ENCODE results near the gene GRK2.

GRK2 gene

DNA sequence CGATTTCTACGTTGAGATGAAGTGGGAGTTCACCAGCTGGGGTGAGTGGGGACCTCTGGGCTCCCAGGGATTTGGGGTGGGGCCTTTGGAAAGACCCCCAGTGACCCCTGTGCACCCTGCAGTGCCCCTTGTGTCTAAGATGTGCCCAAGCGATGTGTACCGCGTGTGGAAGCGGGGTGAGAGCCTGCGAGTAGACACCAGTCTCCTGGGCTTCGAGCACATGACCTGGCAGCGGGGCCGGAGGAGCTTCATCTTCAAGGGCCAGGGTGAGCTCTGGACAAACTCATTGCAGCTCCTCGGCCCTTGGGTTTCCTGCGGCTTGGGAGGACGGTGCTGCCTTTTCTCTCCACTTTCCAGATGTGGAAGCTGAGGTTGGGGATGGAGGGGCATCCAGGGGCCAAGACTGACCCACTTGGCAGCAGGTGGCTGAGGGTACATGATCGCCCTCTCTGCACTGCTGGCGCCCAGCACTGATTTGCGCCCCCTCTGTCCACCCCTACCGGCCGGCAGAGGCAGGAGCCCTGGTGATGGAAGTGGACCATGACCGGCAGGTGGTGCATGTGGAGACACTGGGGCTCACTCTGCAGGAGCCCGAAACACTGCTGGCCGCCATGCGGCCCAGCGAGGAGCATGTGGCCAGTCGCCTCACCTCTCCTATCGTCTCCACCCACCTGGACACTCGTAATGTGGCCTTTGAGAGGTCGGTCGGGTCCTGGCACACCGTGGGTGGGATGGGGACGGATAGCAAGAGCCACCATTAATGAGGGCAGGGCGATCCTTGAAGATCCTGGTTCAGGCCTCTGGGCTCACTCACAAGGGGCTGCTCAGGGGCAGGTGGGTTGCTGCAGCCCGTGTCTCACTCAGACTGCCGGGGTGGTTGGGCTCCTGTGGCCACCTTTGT lies 25.5 kb downstream of the GRK2 start:
- 0 out of 2 replicates have a peak overlapping the region, but pooled peaks have one; percentile 78 for H3K27ac ChIP-seq (ENCODE audit: low read depth, low read length)
- H3K27me3 ChIP-seq (ENCODE audit: insufficient read depth, low read length) = no peaks in the 10 kb centered on the region
- H3K4me1 ChIP-seq (ENCODE audit: control insufficient read depth, insufficient read depth, low read length, unreplicated experiment) = peaks cover 36% of the 10 kb centered on the region
- no peak overlapping the region for H2AFZ ChIP-seq (ENCODE audit: low read length, unreplicated experiment)
- H3K79me2 ChIP-seq (ENCODE audit: control insufficient read depth, insufficient read depth, low read length, unreplicated experiment) = peaks cover 32% of the 10 kb centered on the region
- H3K4me3 ChIP-seq (ENCODE audit: low read depth, low read length) = no peak overlapping the region
- peaks cover 40% of the 10 kb centered on the region for H3K36me3 ChIP-seq (ENCODE audit: insufficient read depth, low read length)

DNA sequence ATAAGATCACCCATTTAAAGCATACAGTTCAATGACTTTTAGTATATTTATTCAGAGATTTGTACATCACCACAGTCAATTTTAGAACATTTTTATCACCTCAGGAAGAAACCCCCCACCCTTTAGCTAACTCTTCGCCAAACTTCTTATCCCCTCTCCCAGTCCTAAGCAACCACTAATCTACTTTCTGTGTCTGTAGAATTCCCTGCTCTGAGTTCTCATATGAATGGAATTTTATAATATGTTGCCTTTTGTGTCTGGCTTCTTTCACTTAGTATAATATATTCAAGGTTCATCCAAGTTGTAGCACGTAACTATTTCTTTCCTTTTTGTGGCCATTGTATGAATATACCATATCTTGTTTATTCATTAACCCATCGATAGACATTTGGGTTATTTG lies 26.4 kb downstream of the GRK2 start:
- no peaks in the 10 kb centered on the region for H3K27me3 ChIP-seq (ENCODE audit: insufficient read depth, low read length)
- H3K4me3 ChIP-seq (ENCODE audit: low read depth, low read length) = peak overlapping the region; percentile 5; the same call in 1 of the 2 replicates
- no peak overlapping the region for H2AFZ ChIP-seq (ENCODE audit: low read length, unreplicated experiment)
- peaks cover 44% of the 10 kb centered on the region for H3K36me3 ChIP-seq (ENCODE audit: insufficient read depth, low read length)
- H3K4me1 ChIP-seq (ENCODE audit: control insufficient read depth, insufficient read depth, low read length, unreplicated experiment) = peaks cover 29% of the 10 kb centered on the region
- peaks cover 32% of the 10 kb centered on the region for H3K79me2 ChIP-seq (ENCODE audit: control insufficient read depth, insufficient read depth, low read length, unreplicated experiment)
- peak overlapping the region; percentile 78 for H3K27ac ChIP-seq (ENCODE audit: low read depth, low read length)

DNA sequence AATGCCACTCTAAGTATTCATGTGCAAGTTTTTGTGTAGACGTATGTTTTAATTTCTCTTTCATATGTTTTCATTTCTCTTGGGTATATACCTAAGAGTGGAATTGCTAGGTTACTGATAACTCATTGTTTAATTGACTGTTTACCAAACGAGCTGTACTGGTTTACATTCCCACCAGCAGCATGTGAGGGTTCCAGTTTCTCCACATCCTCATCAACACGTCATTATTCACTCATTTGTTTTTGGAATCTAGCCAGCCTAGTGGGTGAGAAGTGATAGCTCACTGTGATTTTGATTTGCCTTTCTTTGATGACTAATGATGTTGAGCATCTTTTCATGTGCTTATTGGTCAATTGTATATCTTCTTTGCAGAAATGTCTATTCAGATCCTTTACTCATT lies 26.8 kb downstream of the GRK2 start:
- H3K79me2 ChIP-seq (ENCODE audit: control insufficient read depth, insufficient read depth, low read length, unreplicated experiment) = peaks cover 32% of the 10 kb centered on the region
- H3K27me3 ChIP-seq (ENCODE audit: insufficient read depth, low read length) = no peaks in the 10 kb centered on the region
- peaks cover 44% of the 10 kb centered on the region for H3K36me3 ChIP-seq (ENCODE audit: insufficient read depth, low read length)
- peak overlapping the region; percentile 78 for H3K27ac ChIP-seq (ENCODE audit: low read depth, low read length)
- peaks cover 25% of the 10 kb centered on the region for H3K4me1 ChIP-seq (ENCODE audit: control insufficient read depth, insufficient read depth, low read length, unreplicated experiment)
- H2AFZ ChIP-seq (ENCODE audit: low read length, unreplicated experiment) = no peak overlapping the region
- peak overlapping the region; percentile 5; the same call in 1 of the 2 replicates for H3K4me3 ChIP-seq (ENCODE audit: low read depth, low read length)

DNA sequence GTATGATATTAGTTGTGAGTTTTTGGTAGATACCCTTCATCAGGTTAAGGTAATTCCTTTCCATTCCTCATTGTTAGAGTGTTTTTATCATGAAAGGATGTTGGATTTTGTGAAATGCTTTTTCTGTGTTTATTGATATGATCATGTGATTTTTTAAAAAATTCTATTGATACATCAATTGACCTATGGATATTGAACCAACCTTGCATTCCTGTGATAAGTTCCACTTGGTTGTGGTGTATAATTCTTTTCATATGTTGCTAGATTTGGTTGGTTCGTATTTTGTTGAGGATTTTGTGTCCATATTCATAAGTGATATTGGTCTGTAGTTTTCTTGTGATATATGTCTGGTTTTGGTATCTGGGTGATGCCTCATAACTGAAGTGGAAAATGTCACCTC lies 29.6 kb downstream of the GRK2 start:
- H3K4me3 ChIP-seq (ENCODE audit: low read depth, low read length) = no peak overlapping the region
- H2AFZ ChIP-seq (ENCODE audit: low read length, unreplicated experiment) = no peak overlapping the region
- H3K36me3 ChIP-seq (ENCODE audit: insufficient read depth, low read length) = peaks cover 54% of the 10 kb centered on the region
- peaks cover 18% of the 10 kb centered on the region for H3K79me2 ChIP-seq (ENCODE audit: control insufficient read depth, insufficient read depth, low read length, unreplicated experiment)
- H3K4me1 ChIP-seq (ENCODE audit: control insufficient read depth, insufficient read depth, low read length, unreplicated experiment) = peaks cover 13% of the 10 kb centered on the region
- no peak overlapping the region for H3K27ac ChIP-seq (ENCODE audit: low read depth, low read length)
- H3K27me3 ChIP-seq (ENCODE audit: insufficient read depth, low read length) = no peaks in the 10 kb centered on the region

DNA sequence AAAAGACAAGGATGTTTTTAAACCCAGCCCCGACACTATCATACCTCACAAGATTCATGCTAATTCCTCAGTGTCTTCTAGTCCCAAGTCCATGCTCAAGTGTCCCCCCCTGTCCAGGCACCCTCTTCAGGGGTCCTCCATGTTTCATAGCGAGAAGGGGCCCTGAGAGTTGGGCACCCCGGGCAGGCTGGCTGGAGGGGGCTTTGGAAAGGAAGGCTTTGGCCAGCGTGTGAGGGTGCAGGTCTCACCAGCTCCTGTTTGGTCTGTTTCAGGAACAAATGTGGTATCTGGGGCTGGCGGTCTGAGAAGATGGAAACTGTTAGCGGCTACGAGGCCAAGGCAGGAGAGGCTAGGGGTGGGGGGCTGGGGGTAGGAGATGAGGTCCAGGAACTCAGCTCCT lies 32.5 kb downstream of the GRK2 start:
- Histone ChIP-seq H3K4me1 (ENCODE audit: control insufficient read depth, insufficient read depth, low read length, unreplicated experiment) (peaks cover 6% of the 10 kb centered on the region), H3K27me3 (ENCODE audit: insufficient read depth, low read length) (no peaks in the 10 kb centered on the region), H3K36me3 (ENCODE audit: insufficient read depth, low read length) (peaks cover 43% of the 10 kb centered on the region), H3K79me2 (ENCODE audit: control insufficient read depth, insufficient read depth, low read length, unreplicated experiment) (peaks cover 6% of the 10 kb centered on the region), H3K4me3 (ENCODE audit: low read depth, low read length) (no peak overlapping the region), H3K27ac (ENCODE audit: low read depth, low read length) (no peak overlapping the region), H2AFZ (ENCODE audit: low read length, unreplicated experiment) (no peak overlapping the region)

DNA sequence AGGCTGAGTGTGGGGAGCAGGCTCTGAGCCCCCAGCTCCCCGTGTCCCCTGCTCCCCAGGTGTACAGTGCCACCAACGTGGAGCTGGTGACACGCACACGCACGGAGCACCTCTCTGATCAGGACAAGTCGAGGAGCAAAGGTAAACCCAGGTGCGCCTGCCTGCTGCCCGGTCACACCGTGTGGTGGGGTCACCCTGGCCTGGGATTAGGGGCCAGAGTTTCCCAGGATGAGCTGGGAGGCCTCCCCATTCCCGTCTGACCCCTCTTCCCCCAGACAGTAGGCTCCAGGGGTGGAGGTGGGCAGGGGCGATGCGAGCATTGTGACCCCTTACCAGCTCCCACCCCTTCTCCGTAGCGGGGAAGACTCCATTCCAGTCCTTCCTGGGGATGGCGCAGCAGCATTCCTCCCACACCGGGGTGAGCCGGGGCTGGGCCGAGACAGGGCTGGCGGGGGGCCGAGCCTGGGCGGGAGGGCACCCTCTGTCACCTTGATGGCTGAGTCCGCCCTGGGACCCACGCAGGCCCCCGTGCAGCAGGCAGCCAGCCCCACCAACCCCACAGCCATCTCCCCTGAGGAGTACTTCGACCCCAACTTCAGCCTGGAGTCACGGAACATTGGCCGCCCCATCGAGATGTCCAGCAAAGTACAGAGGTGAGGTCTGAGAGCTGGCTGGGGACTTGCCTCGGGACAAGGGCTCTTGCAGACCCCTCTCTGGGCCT lies 33.4 kb downstream of the GRK2 start:
- Histone ChIP-seq H3K27me3 (ENCODE audit: insufficient read depth, low read length) (no peaks in the 10 kb centered on the region), H3K36me3 (ENCODE audit: insufficient read depth, low read length) (peaks cover 35% of the 10 kb centered on the region), H3K4me3 (ENCODE audit: low read depth, low read length) (no peak overlapping the region), H3K4me1 (ENCODE audit: control insufficient read depth, insufficient read depth, low read length, unreplicated experiment) (peaks cover 4% of the 10 kb centered on the region), H3K79me2 (ENCODE audit: control insufficient read depth, insufficient read depth, low read length, unreplicated experiment) (peaks cover 3% of the 10 kb centered on the region), H2AFZ (ENCODE audit: low read length, unreplicated experiment) (no peak overlapping the region), H3K27ac (ENCODE audit: low read depth, low read length) (no peak overlapping the region)

DNA sequence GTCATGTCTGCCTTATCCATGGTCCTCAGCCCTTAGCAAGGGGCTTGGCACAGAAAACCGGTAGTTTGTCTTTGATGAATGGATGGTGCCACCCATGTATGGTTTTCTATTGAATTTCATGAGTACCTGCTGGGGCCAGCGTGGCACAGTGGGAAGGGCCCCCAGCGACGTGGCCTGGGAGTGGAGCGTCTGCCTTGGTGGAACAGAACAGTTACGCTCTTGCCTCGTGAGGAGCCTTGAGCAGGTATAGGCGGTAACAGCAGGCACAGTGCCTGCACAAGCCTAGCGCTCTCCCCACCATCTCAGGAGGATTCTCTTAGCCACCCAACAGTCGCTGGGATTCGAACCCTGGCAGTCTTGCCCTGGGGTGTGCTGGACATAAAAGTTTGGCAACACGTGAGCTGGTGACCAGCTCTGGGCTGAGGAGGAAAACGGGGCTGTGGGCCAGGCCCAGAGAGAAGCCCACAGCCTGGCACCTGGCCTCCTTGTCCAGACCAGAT lies 34.0 kb downstream of the GRK2 start:
- Histone ChIP-seq H3K36me3 (ENCODE audit: insufficient read depth, low read length) (peaks cover 28% of the 10 kb centered on the region), H3K4me3 (ENCODE audit: low read depth, low read length) (no peak overlapping the region), H3K27me3 (ENCODE audit: insufficient read depth, low read length) (no peaks in the 10 kb centered on the region), H3K4me1 (ENCODE audit: control insufficient read depth, insufficient read depth, low read length, unreplicated experiment) (peaks cover 4% of the 10 kb centered on the region), H3K27ac (ENCODE audit: low read depth, low read length) (no peak overlapping the region), H3K79me2 (ENCODE audit: control insufficient read depth, insufficient read depth, low read length, unreplicated experiment) (peaks cover 3% of the 10 kb centered on the region), H2AFZ (ENCODE audit: low read length, unreplicated experiment) (no peak overlapping the region)

DNA sequence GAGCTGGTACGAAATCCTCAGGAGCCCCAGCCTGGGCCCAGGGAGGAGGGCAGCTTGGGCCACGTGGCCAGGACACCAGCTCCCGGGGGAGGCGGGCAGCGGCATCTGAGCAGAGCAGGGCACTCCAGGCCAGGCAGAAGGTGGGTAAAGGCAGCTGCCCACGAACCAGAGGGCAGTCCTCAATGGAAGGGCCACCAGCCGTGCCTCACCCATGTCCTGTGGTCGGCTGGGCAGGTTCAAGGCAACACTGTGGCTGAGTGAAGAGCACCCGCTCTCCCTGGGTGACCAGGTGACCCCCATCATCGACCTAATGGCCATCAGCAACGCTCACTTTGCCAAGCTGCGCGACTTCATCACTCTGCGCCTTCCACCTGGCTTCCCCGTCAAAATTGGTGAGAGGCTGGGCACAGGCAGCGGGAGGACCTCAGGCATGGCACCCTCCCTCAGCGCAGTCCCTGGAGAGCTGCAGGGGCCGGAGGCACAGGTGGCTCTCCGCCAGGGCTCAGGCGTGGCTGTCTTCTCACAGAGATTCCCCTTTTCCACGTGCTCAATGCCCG lies 34.6 kb downstream of the GRK2 start:
- Histone ChIP-seq H3K27ac (ENCODE audit: low read depth, low read length) (no peak overlapping the region), H3K79me2 (ENCODE audit: control insufficient read depth, insufficient read depth, low read length, unreplicated experiment) (peaks cover under 1% of the 10 kb centered on the region), H2AFZ (ENCODE audit: low read length, unreplicated experiment) (no peak overlapping the region), H3K27me3 (ENCODE audit: insufficient read depth, low read length) (no peaks in the 10 kb centered on the region), H3K4me3 (ENCODE audit: low read depth, low read length) (no peak overlapping the region), H3K36me3 (ENCODE audit: insufficient read depth, low read length) (peaks cover 23% of the 10 kb centered on the region), H3K4me1 (ENCODE audit: control insufficient read depth, insufficient read depth, low read length, unreplicated experiment) (peaks cover 4% of the 10 kb centered on the region)

DNA sequence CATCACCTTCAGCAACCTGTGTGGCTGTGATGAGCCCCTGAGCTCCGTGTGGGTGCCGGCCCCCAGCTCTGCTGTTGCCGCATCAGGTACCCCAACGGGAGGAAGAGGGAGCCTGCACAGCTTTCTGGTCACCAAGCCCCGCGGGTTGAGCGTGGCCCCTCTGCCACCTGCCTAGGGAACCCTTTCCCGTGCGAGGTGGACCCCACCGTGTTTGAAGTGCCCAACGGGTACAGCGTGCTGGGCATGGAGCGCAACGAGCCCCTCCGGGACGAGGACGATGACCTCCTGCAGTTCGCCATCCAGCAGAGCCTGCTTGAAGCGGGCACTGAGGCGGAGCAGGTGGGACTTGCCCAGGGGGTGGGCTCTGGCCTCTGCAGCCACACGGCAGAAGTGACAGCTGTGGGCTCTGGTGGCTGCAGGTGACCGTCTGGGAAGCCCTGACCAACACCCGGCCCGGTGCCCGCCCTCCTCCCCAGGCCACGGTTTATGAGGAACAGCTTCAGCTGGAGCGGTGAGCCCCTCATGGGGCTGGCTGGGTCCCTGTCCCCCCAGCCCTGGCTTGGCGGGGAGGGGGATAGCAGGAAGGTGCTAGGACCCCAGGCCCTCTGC lies 35.1 kb downstream of the GRK2 start:
- H3K36me3 ChIP-seq (ENCODE audit: insufficient read depth, low read length) = peaks cover 17% of the 10 kb centered on the region
- H3K79me2 ChIP-seq (ENCODE audit: control insufficient read depth, insufficient read depth, low read length, unreplicated experiment) = no peaks in the 10 kb centered on the region
- no peak overlapping the region for H3K4me3 ChIP-seq (ENCODE audit: low read depth, low read length)
- H3K4me1 ChIP-seq (ENCODE audit: control insufficient read depth, insufficient read depth, low read length, unreplicated experiment) = peaks cover 4% of the 10 kb centered on the region
- H3K27ac ChIP-seq (ENCODE audit: low read depth, low read length) = no peak overlapping the region
- H2AFZ ChIP-seq (ENCODE audit: low read length, unreplicated experiment) = no peak overlapping the region
- no peaks in the 10 kb centered on the region for H3K27me3 ChIP-seq (ENCODE audit: insufficient read depth, low read length)

DNA sequence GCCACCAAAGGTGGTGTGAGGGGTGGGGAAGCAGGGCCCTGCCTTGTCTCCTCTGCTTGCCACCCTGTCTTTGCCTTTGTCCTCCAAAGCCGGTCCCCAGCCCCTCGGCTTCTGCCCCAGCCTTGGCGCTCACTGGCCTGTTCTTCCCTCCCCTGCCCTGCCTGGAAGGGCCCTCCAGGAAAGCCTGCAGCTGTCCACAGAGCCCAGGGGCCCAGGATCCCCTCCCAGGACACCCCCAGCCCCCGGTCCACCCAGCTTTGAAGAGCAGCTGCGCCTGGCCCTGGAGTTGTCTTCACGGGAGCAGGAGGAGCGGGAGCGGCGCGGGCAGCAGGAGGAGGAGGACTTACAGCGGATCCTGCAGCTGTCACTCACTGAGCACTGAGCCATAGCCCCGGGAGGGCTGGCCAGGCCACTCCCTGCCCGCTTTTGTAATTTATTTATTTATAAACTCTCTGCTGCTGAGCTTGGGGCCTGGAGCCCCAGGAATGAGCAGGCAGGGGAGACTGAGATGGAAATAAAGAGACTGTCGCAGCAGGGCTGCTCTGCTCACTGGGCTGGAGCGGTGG lies 35.8 kb downstream of the GRK2 start:
- H3K27me3 ChIP-seq (ENCODE audit: insufficient read depth, low read length) = no peaks in the 10 kb centered on the region
- H3K4me3 ChIP-seq (ENCODE audit: low read depth, low read length) = no peak overlapping the region
- H3K27ac ChIP-seq (ENCODE audit: low read depth, low read length) = no peak overlapping the region
- H2AFZ ChIP-seq (ENCODE audit: low read length, unreplicated experiment) = no peak overlapping the region
- H3K79me2 ChIP-seq (ENCODE audit: control insufficient read depth, insufficient read depth, low read length, unreplicated experiment) = no peaks in the 10 kb centered on the region
- peaks cover 11% of the 10 kb centered on the region for H3K36me3 ChIP-seq (ENCODE audit: insufficient read depth, low read length)
- peaks cover 4% of the 10 kb centered on the region for H3K4me1 ChIP-seq (ENCODE audit: control insufficient read depth, insufficient read depth, low read length, unreplicated experiment)
